LNCAP (cell line): ENCODE data around the gene SH3TC1.

Experiments used
- CTCF ChIP-seq: fragments of 450-650 bp; IDR thresholded peaks from 2 replicates; pipeline ENCODE4 v1.5.1; 2017; ENCODE audit warnings: mild to moderate bottlenecking

Gene SH3TC1

GRCh38 chr4:8216443-8217245 lies 17.6 kb downstream of the SH3TC1 start:
- TF ChIP-seq CTCF: no peak

GRCh38 chr4:8217246-8217511 lies 18.1 kb downstream of the SH3TC1 start:
- no peak for TF ChIP-seq CTCF

- TF ChIP-seq CTCF: no peak
Observed at GRCh38 chr4:8217871-8218270, 18.8 kb downstream of the SH3TC1 start.

- no peak for TF ChIP-seq CTCF
Observed at GRCh38 chr4:8218371-8219031, 19.4 kb downstream of the SH3TC1 start.

- no peak for TF ChIP-seq CTCF
Observed at GRCh38 chr4:8219236-8219635, 20.1 kb downstream of the SH3TC1 start.

- TF ChIP-seq CTCF: no peak
Observed at GRCh38 chr4:8220661-8221450, 21.8 kb downstream of the SH3TC1 start.

- no peak for TF ChIP-seq CTCF
Observed at GRCh38 chr4:8221476-8221875, 22.4 kb downstream of the SH3TC1 start.
